ENCODE measurements around the gene SGIP1. TPM values are rescaled to one million over a fixed set of nuclear protein-coding genes. Genes with fewer than 3 reads are reported as not detected.

SGIP1 gene
- total RNA-seq, 4 donors from 2014 or later, result 3.9 to 14.7 (median 6.5) TPM

DNA sequence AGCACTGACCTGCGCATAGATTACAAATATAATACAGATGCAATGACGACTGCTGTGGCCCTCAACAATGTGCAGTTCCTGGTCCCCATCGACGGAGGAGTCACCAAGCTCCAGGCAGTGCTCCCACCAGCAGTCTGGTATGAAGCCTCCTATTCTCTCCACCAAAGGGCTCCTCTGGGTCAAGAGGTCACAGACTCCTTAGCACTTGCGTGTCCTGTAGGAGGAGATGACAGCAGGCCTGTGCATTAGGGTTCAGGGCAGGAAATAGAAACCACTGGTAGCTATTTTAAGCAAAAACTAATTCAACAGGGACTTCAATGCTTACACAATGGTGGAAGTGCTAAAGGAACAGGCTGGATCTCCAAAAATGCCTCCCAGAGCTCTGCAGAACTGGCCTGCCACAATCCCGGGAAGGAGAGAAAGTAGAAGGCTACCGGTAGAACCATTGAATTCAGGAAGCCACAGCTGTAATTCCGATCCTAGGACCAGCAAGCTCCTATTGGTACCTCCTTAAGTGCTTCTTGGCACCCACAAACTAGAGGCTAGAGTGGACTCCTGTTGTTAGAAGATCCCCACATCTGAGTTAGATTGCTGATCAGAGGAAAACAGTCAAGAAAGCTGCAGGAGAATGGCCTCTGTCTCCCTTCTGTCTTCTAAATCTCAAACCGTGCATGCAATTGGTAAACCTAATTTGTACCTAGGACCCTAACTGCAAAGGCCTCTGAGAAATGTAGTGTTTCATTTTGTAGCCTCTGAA lies 205.6 kb downstream of the SGIP1 start:
- DNase-seq (ENCODE audit: low spot score in 2 of 2), result no peak
- Histone ChIP-seq H3K9me3 (no peaks in the 10 kb centered on the region), H3K4me3 (no peak overlapping the region), H3K27me3 (no peaks in the 10 kb centered on the region), H3K4me1 (no peaks in the 10 kb centered on the region), H3K27ac (no peak overlapping the region), H3K36me3 (no peaks in the 10 kb centered on the region)
- no peak for TF ChIP-seq POLR2A (IDR thresholded peaks at IDR 0.05)
- TF ChIP-seq, protein P1, sequence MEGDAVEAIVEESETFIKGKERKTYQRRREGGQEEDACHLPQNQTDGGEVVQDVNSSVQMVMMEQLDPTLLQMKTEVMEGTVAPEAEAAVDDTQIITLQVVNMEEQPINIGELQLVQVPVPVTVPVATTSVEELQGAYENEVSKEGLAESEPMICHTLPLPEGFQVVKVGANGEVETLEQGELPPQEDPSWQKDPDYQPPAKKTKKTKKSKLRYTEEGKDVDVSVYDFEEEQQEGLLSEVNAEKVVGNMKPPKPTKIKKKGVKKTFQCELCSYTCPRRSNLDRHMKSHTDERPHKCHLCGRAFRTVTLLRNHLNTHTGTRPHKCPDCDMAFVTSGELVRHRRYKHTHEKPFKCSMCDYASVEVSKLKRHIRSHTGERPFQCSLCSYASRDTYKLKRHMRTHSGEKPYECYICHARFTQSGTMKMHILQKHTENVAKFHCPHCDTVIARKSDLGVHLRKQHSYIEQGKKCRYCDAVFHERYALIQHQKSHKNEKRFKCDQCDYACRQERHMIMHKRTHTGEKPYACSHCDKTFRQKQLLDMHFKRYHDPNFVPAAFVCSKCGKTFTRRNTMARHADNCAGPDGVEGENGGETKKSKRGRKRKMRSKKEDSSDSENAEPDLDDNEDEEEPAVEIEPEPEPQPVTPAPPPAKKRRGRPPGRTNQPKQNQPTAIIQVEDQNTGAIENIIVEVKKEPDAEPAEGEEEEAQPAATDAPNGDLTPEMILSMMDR (IDR thresholded peaks at IDR 0.05), result no peak
- 64 to 69% methylated on average over 9 of the region's 9 CpGs for WGBS, 2 donors

DNA sequence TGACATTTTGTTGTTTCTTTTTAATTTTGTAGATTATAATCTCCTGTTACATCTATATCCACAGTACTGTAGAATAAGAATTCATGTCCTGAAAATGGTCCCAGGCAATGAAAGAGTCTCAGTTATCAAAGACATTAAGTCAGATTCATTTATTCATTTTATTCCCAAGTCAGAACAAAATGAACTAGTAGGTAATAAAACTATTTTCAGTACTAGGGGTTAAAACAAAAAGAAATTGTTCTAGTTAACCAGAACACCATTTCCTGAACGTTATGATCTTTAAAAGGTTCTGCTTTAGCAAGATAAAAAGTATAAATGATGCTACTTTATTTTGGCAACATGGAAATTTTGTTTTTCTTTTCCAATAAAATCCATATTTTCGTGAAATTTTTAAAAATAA lies 211.5 kb downstream of the SGIP1 start:
- 66 to 70% methylated on average over 2 of the region's 2 CpGs for WGBS, 2 donors
- DNase-seq (ENCODE audit: low spot score in 2 of 2), result no peak
- Histone ChIP-seq H3K36me3 (no peaks in the 10 kb centered on the region), H3K4me1 (no peaks in the 10 kb centered on the region), H3K4me3 (no peak overlapping the region), H3K27me3 (no peaks in the 10 kb centered on the region), H3K9me3 (no peaks in the 10 kb centered on the region), H3K27ac (no peak overlapping the region)
- TF ChIP-seq POLR2A (IDR thresholded peaks at IDR 0.05) (no peak), EP300 (IDR thresholded peaks at IDR 0.05) (no peak)
- TF ChIP-seq, protein P1 (IDR thresholded peaks at IDR 0.05), result no peak

DNA sequence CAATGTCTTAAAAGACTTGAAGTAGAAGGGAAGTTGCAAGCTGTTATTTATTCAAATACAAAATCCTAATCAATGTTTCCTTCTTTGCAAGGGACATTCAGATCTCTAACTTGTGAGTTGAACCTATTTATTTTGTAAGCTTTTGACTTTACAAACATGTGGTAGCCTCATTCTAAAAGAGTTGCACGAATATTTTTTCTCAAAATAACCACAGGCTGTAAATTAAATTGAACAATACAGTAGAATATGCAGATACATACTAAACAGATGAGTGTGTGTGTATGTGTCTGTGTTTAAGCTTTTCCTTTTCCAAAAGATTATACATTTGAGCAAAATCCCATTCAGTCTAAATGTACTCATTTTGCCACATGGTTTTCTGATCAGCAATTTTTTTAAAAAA lies 213.5 kb downstream of the SGIP1 start:
- H3K4me3 ChIP-seq, result no peak overlapping the region
- H3K27ac ChIP-seq, result no peak overlapping the region
- DNase-seq (ENCODE audit: low spot score in 2 of 2), result no peak
- no peaks in the 10 kb centered on the region for H3K9me3 ChIP-seq
- H3K36me3 ChIP-seq, result no peaks in the 10 kb centered on the region
- WGBS, 2 donors, result 22 to 32% methylated on average over 1 of the region's 1 CpG
- H3K27me3 ChIP-seq, result no peaks in the 10 kb centered on the region
- peaks cover 0 to 9% (median 4%) of the 10 kb centered on the region in 4 donors for H3K4me1 ChIP-seq
- TF ChIP-seq POLR2A (IDR thresholded peaks at IDR 0.05) (no peak), EP300 (IDR thresholded peaks at IDR 0.05) (no peak)
- TF ChIP-seq, protein P1 (IDR thresholded peaks at IDR 0.05), result no peak

DNA sequence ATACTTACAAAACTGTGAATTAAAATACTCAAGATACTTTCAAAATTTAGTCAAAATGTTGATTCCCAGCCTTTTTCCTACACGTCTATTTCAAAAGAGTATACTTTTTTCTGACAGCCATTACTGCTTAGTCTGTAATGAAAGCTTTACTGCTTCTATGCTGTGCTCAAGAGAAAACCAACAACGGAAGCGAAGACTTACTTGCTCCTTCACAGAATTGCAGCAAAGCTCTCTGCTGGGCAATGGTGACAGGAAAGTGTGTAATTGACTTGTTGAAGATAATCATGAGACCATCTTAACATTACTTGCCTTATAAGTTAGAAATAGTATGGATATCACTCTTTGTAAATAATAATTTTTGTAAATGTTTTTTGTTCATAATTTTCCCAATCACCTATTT lies 216.6 kb downstream of the SGIP1 start:
- Histone ChIP-seq H3K36me3 (no peaks in the 10 kb centered on the region), H3K4me3 (no peak overlapping the region), H3K27me3 (no peaks in the 10 kb centered on the region), H3K27ac (no peak overlapping the region), H3K9me3 (no peaks in the 10 kb centered on the region), H3K4me1 (peaks cover 0 to 13% (median 5%) of the 10 kb centered on the region in 4 donors)
- TF ChIP-seq, protein P1 (IDR thresholded peaks at IDR 0.05), result no peak
- TF ChIP-seq POLR2A (IDR thresholded peaks at IDR 0.05), result no peak
- no peak for TF ChIP-seq EP300 (IDR thresholded peaks at IDR 0.05)
- WGBS, 2 donors, result 69 to 77% methylated on average over 3 of the region's 3 CpGs
- DNase-seq (ENCODE audit: low spot score in 2 of 2), result no peak

DNA sequence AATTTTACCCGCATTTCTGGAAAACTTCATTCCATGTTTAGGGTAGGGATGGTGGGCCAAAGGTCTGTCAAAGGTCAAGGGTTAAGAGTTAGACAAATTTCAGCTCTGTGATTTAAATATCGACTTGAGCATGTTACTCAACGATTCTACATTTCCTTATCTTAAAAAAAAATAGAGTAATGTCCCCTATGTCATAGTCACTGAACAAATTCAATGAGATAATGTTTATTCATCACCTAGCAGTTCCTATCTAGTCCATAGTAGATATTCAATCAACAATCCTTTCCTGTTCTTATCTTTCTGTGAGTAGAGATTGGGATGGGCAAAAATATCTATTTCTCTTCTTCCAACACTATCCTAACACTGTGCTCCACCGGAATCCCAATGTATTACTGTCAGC lies 217.2 kb downstream of the SGIP1 start:
- Histone ChIP-seq H3K4me3 (no peak overlapping the region), H3K27me3 (no peaks in the 10 kb centered on the region), H3K27ac (no peak overlapping the region), H3K36me3 (no peaks in the 10 kb centered on the region), H3K9me3 (no peaks in the 10 kb centered on the region), H3K4me1 (peaks cover 0 to 13% (median 5%) of the 10 kb centered on the region in 4 donors)
- WGBS, 2 donors, result 83% methylated on average over 4 of the region's 4 CpGs
- TF ChIP-seq EP300 (IDR thresholded peaks at IDR 0.05) (no peak), POLR2A (IDR thresholded peaks at IDR 0.05) (no peak)
- TF ChIP-seq, protein P1 (IDR thresholded peaks at IDR 0.05), result no peak
- no peak for DNase-seq (ENCODE audit: low spot score in 2 of 2)
